CD4-positive, alpha-beta memory T cell (primary cell): ENCODE measurements around the gene TRIM41. TPM values are rescaled to one million over a fixed set of nuclear protein-coding genes. Genes with fewer than 3 reads are reported as not detected.

Experiments
- CTCF ChIA-PET: fragments of 350-600 bp; sonication (Branson Sonifier 250); formaldehyde crosslinking; loops from one replicate; lab custom pipeline; 2021; ENCODE audit warnings: inconsistent platforms; ENCODE audit not compliant: partially characterized antibody; lab: Charles Lee
- POLR2A ChIA-PET: fragments of 350-600 bp; sonication (Branson Sonifier 250); formaldehyde crosslinking; loops from one replicate; lab custom pipeline; 2021; ENCODE audit not compliant: partially characterized antibody; lab: Charles Lee
- DNase-seq, 5 donors: peaks; one replicate each; pipeline versions ENCODE4 v3.0.0 to v3.0.0-alpha.2; 2020 to 2022; ENCODE audit warnings: mixed read lengths in 1 of 5
- H3K27ac ChIP-seq: one replicate; pipeline ENCODE4 v1.7.0; 2013; ENCODE audit warnings: low read depth, low read length
- H3K27me3 ChIP-seq: 2 replicates; pipeline ENCODE4 v1.7.0; 2013; ENCODE audit warnings: mild to moderate bottlenecking, low read length, moderate library complexity; ENCODE audit not compliant: insufficient read depth
- H3K36me3 ChIP-seq: 2 replicates; pipeline ENCODE4 v1.7.0; 2013; ENCODE audit warnings: mild to moderate bottlenecking, low read length, moderate library complexity; ENCODE audit not compliant: insufficient read depth
- H3K4me1 ChIP-seq: 2 replicates; pipeline ENCODE4 v1.7.0; 2013; ENCODE audit warnings: mild to moderate bottlenecking, low read length, moderate library complexity; ENCODE audit not compliant: insufficient read depth
- H3K4me3 ChIP-seq, 2 donors: one replicate each; pipeline ENCODE4 v1.7.0; 2013; ENCODE audit warnings: low read length in 2 of 2, mild to moderate bottlenecking in 1 of 2
- H3K9me3 ChIP-seq, 2 donors: one replicate each; pipeline ENCODE4 v1.7.0; 2013; ENCODE audit warnings: low read length in 2 of 2, control low read depth in 1 of 2; ENCODE audit not compliant: control insufficient read depth in 1 of 2
- H3K27ac Mint-ChIP-seq, 7 donors: one replicate each; pipeline ENCODE4 v1.8.0; 2020 to 2021; ENCODE audit warnings: mixed read lengths in 7 of 7, mild to moderate bottlenecking in 6 of 7, inconsistent platforms in 3 of 7, moderate library complexity in 3 of 7
- H3K27me3 Mint-ChIP-seq, 2 donors: one replicate each; pipeline ENCODE4 v1.8.0; 2020 to 2021; ENCODE audit warnings: mixed read lengths in 2 of 2
- H3K36me3 Mint-ChIP-seq, 2 donors: one replicate each; pipeline ENCODE4 v1.8.0; 2020 to 2021; ENCODE audit warnings: mixed read lengths in 2 of 2, inconsistent platforms in 1 of 2, mild to moderate bottlenecking in 1 of 2
- H3K4me1 Mint-ChIP-seq, 4 donors: one replicate each; pipeline ENCODE4 v1.8.0; 2020 to 2021; ENCODE audit warnings: mixed read lengths in 4 of 4, mild to moderate bottlenecking in 1 of 4
- H3K4me3 Mint-ChIP-seq, 8 donors: one replicate each; pipeline ENCODE4 v1.8.0; 2020 to 2021; ENCODE audit warnings: mixed read lengths in 8 of 8, mild to moderate bottlenecking in 7 of 8, moderate library complexity in 6 of 8, inconsistent platforms in 3 of 8
- H3K9me3 Mint-ChIP-seq, 8 donors: one replicate each; pipeline ENCODE4 v1.8.0; 2020 to 2021; ENCODE audit warnings: mixed read lengths in 8 of 8, mild to moderate bottlenecking in 5 of 8, inconsistent platforms in 3 of 8, moderate library complexity in 1 of 8
- intact Hi-C: fragments of 100-400 bp; cut with micrococcal nuclease; formaldehyde crosslinking; loops from one replicate; pipeline ENCODE4 v1.15.1; 2023
- polyA plus RNA-seq, 2 donors: library from polyadenylated mRNA; unstranded; fragments of 300-500 nt; fragmentation: Illumina TruSeq; gene quantifications; one replicate each; pipeline ENCODE4 v1.2.3, GENCODE V29; 2021
- total RNA-seq, 2 experiments: library from RNA; stranded (reverse); gene quantifications; one replicate each; pipeline ENCODE4 v1.2.3, GENCODE V29; 2021

Gene TRIM41
- total and polyA plus RNA-seq, 4 experiments from 2014 or later: 1.7 to 40.7 (median 20.9) TPM

- POLR2A ChIA-PET: interaction anchor here (0.8 to 22.7 kb wide), 12 partner anchors 9 to 60 kb away, joined by 3 to 397 read pairs (median 12); partner anchors contain the start of genes TRIM41 and TRIM52
- Mint-ChIP-seq H3K36me3 (peaks cover 29 to 59% of the 10 kb centered on the region in 2 donors), H3K4me1 (peaks cover 42 to 85% (median 63%) of the 10 kb centered on the region in 4 donors), H3K27ac (peak within 1 kb of the TSS; percentile 96 to 100 (median 99)), H3K27me3 (no peaks in the 10 kb centered on the region), H3K9me3 (peaks cover 0 to 2% (median 0%) of the 10 kb centered on the region in 8 donors), H3K4me3 (peak within 1 kb of the TSS; percentile 93 to 100 (median 98))
- Histone ChIP-seq H3K27me3 (no peaks in the 10 kb centered on the region), H3K36me3 (peaks cover 23% of the 10 kb centered on the region), H3K4me3 (peak within 1 kb of the TSS; percentile 97 to 98), H3K9me3 (no peaks in the 10 kb centered on the region), H3K4me1 (peaks cover 61% of the 10 kb centered on the region), H3K27ac (peak within 1 kb of the TSS; percentile 96)
- intact Hi-C loops: loop anchor here (1.0 kb wide), 2 partner anchors 18 to 20 kb away; partner anchors contain the start of genes TRIM41 and TRIM52
- peak; percentile 90 to 95 (median 91) for DNase-seq
- CTCF ChIA-PET: interaction anchor here (0.6 to 5.3 kb wide), 10 partner anchors 12 to 80 kb away, joined by 3 to 22 read pairs (median 4); partner anchors contain the start of gene TRIM52
These were observed 20.7 kb downstream of the TRIM41 start, which contains the start of gene RACK1 for GRCh38 chr5:181243564-181244343. Gene RACK1 (minus strand): TSS chr5:181243906. CDS start chr5:181243800, 106 bp downstream.

- Histone ChIP-seq H3K27me3 (no peaks in the 10 kb centered on the region), H3K36me3 (peaks cover 11% of the 10 kb centered on the region), H3K4me3 (peak overlapping the region; percentile 78 to 83), H3K9me3 (no peaks in the 10 kb centered on the region), H3K4me1 (peaks cover 78% of the 10 kb centered on the region), H3K27ac (peak overlapping the region; percentile 96)
- H3K4me1 Mint-ChIP-seq: peaks cover 46 to 93% (median 66%) of the 10 kb centered on the region in 4 donors
- POLR2A ChIA-PET: interaction anchor here (1.4 to 22.7 kb wide), 5 partner anchors 11 to 62 kb away, joined by 4 to 397 read pairs (median 143); partner anchors contain the start of genes TRIM41 and TRIM52
- H3K4me3 Mint-ChIP-seq: peak overlapping the region; percentile 90 to 99 (median 92)
- H3K27me3 Mint-ChIP-seq: no peaks in the 10 kb centered on the region
- H3K9me3 Mint-ChIP-seq: peaks cover 0 to 2% (median 0%) of the 10 kb centered on the region in 8 donors
- intact Hi-C loops: loop anchor here (1.0 kb wide), 1 partner anchor 54 kb away; no protein-coding TSS in a partner anchor
- H3K27ac Mint-ChIP-seq: peak overlapping the region; percentile 93 to 100 (median 95)
- H3K36me3 Mint-ChIP-seq: peaks cover 20 to 52% of the 10 kb centered on the region in 2 donors
- CTCF ChIA-PET: interaction anchor here (1.1 to 5.3 kb wide), 2 partner anchors 16 to 56 kb away, joined by 3 to 22 read pairs; partner anchors contain the start of gene TRIM52
- no peak for DNase-seq
These were observed 22.6 kb downstream of the TRIM41 start for GRCh38 chr5:181245427-181246275.

- H3K27ac ChIP-seq: peak overlapping the region; percentile 96
- peaks cover 48 to 93% (median 66%) of the 10 kb centered on the region in 4 donors for H3K4me1 Mint-ChIP-seq
- peak overlapping the region; percentile 78 to 83 for H3K4me3 ChIP-seq
- peaks cover 13 to 48% of the 10 kb centered on the region in 2 donors for H3K36me3 Mint-ChIP-seq
- H3K27me3 ChIP-seq: no peaks in the 10 kb centered on the region
- no peaks in the 10 kb centered on the region for H3K27me3 Mint-ChIP-seq
- H3K27ac Mint-ChIP-seq: peak overlapping the region; percentile 93 to 100 (median 95)
- peaks cover 0 to 2% (median 0%) of the 10 kb centered on the region in 8 donors for H3K9me3 Mint-ChIP-seq
- H3K36me3 ChIP-seq: peaks cover 8% of the 10 kb centered on the region
- H3K9me3 ChIP-seq: no peaks in the 10 kb centered on the region
- intact Hi-C loops: loop anchor here (1.0 kb wide), 1 partner anchor 55 kb away; no protein-coding TSS in a partner anchor
- DNase-seq: peak; percentile 52 to 78 (median 60)
- CTCF ChIA-PET: interaction anchor here (5.3 kb wide), 1 partner anchor 15 kb away, joined by 22 read pairs; the partner anchor contains the start of gene TRIM52
- POLR2A ChIA-PET: interaction anchor here (0.9 to 22.7 kb wide), 7 partner anchors 11 to 63 kb away, joined by 4 to 397 read pairs (median 37); partner anchors contain the start of genes TRIM41 and TRIM52
- H3K4me3 Mint-ChIP-seq: peak overlapping the region; percentile 90 to 99 (median 92)
- H3K4me1 ChIP-seq: peaks cover 77% of the 10 kb centered on the region
These were observed 23.4 kb downstream of the TRIM41 start for GRCh38 chr5:181246276-181247049.

- Mint-ChIP-seq H3K9me3 (peaks cover 0 to 2% (median 0%) of the 10 kb centered on the region in 8 donors), H3K27me3 (no peaks in the 10 kb centered on the region), H3K27ac (peak overlapping the region; percentile 80 to 100 (median 95)), H3K4me3 (peak overlapping the region; percentile 87 to 99 (median 91)), H3K4me1 (peaks cover 38 to 82% (median 56%) of the 10 kb centered on the region in 4 donors), H3K36me3 (peaks cover 4 to 36% of the 10 kb centered on the region in 2 donors)
- ChIA-PET CTCF (interaction anchor here (4.8 kb wide), 1 partner anchor 13 kb away, joined by 29 read pairs; the partner anchor contains the start of gene TRIM52), POLR2A (interaction anchor here (0.8 to 22.7 kb wide), 4 partner anchors 10 to 58 kb away, joined by 3 to 397 read pairs (median 241); partner anchors contain the start of genes TRIM41 and TRIM52)
- Histone ChIP-seq H3K4me1 (peaks cover 77% of the 10 kb centered on the region), H3K36me3 (peaks cover 6% of the 10 kb centered on the region), H3K9me3 (no peaks in the 10 kb centered on the region), H3K27me3 (no peaks in the 10 kb centered on the region), H3K27ac (peak overlapping the region; percentile 96), H3K4me3 (no peak overlapping the region)
- no peak for DNase-seq
- intact Hi-C loops: no loop called here
These were observed 25.2 kb downstream of the TRIM41 start for GRCh38 chr5:181248277-181248676.

GRCh38 chr5:181255276-181255675 is 32.2 kb downstream of the TRIM41 start:
- H3K4me1 Mint-ChIP-seq: peaks cover 51 to 85% (median 65%) of the 10 kb centered on the region in 4 donors
- Histone ChIP-seq H3K27me3 (no peaks in the 10 kb centered on the region), H3K4me1 (peaks cover 83% of the 10 kb centered on the region), H3K27ac (no peak overlapping the region), H3K9me3 (no peaks in the 10 kb centered on the region), H3K4me3 (no peak overlapping the region), H3K36me3 (peaks cover 16% of the 10 kb centered on the region)
- H3K27ac Mint-ChIP-seq: peak overlapping the region in 4 of 7 donors; percentile 43 to 71 (median 52)
- DNase-seq: no peak
- H3K4me3 Mint-ChIP-seq: peak overlapping the region in 2 of 8 donors; percentile 17 to 20
- POLR2A ChIA-PET: interaction anchor here (0.9 to 10.9 kb wide), 5 partner anchors 10 to 68 kb away, joined by 3 to 397 read pairs (median 4); partner anchors contain the start of genes RACK1 and TRIM41
- peaks cover 25 to 48% of the 10 kb centered on the region in 2 donors for H3K36me3 Mint-ChIP-seq
- intact Hi-C loops: no loop called here
- H3K9me3 Mint-ChIP-seq: no peaks in the 10 kb centered on the region
- CTCF ChIA-PET: interaction anchor here (1.0 to 2.5 kb wide), 4 partner anchors 11 to 71 kb away, joined by 3 to 8 read pairs (median 5); no protein-coding TSS in a partner anchor
- no peaks in the 10 kb centered on the region for H3K27me3 Mint-ChIP-seq
